Neural crest cell (in vitro differentiated cells): ENCODE data around the gene FBXW11. TPM values are rescaled to one million over a fixed set of nuclear protein-coding genes. Genes with fewer than 3 reads are reported as not detected.

Experiments
- DNase-seq: peaks from one replicate; pipeline ENCODE4 v3.0.0; 2021; ENCODE audit warnings: low read depth, mixed read lengths, low spot score
- H3K27ac Mint-ChIP-seq: one replicate; pipeline ENCODE4 v1.8.0; 2021; ENCODE audit warnings: mild to moderate bottlenecking, mixed read lengths; ENCODE audit not compliant: unreplicated experiment
- H3K27me3 Mint-ChIP-seq: 2 replicates; pipeline ENCODE4 v1.8.0; 2021; ENCODE audit warnings: low read depth, mild to moderate bottlenecking, mixed read lengths
- H3K36me3 Mint-ChIP-seq: 2 replicates; pipeline ENCODE4 v1.8.0; 2021; ENCODE audit warnings: low read depth, mild to moderate bottlenecking, mixed read lengths
- H3K4me1 Mint-ChIP-seq: 2 replicates; pipeline ENCODE4 v1.8.0; 2021; ENCODE audit warnings: mixed read lengths
- H3K4me3 Mint-ChIP-seq: one replicate; pipeline ENCODE4 v1.8.0; 2021; ENCODE audit warnings: mild to moderate bottlenecking, mixed read lengths
- H3K9me3 Mint-ChIP-seq: 2 replicates; pipeline ENCODE4 v1.8.0; 2021; ENCODE audit warnings: mixed read lengths
- CTCF ChIP-seq: fragments of 200-600 bp; sonication (generic); conservative IDR thresholded peaks from 2 replicates; pipeline ENCODE4 v1.5.0; 2021; ENCODE audit warnings: antibody characterized with exemption, mild to moderate bottlenecking
- total RNA-seq: library from RNA; stranded (reverse); gene quantifications from 2 replicates; pipeline ENCODE4 v1.2.1, GENCODE V29; 2021

The FBXW11 gene
- total RNA-seq, 1 donor from 2014 or later: 66.6 TPM

GRCh38 chr5:171953860-171954701 lies 52.4 kb downstream of the FBXW11 start:
- Mint-ChIP-seq H3K27me3 (no peaks in the 10 kb centered on the region), H3K4me1 (peaks cover 41% of the 10 kb centered on the region), H3K27ac (no peak overlapping the region), H3K36me3 (no peaks in the 10 kb centered on the region), H3K4me3 (no peak overlapping the region), H3K9me3 (no peaks in the 10 kb centered on the region)
- DNase-seq: no peak
- TF ChIP-seq CTCF: no peak

GRCh38 chr5:171952021-171952420 lies 54.4 kb downstream of the FBXW11 start:
- TF ChIP-seq CTCF: no peak
- Mint-ChIP-seq H3K36me3 (no peaks in the 10 kb centered on the region), H3K4me3 (no peak overlapping the region), H3K9me3 (no peaks in the 10 kb centered on the region), H3K4me1 (peaks cover 27% of the 10 kb centered on the region), H3K27me3 (no peaks in the 10 kb centered on the region), H3K27ac (no peak overlapping the region)
- DNase-seq: no peak

- Mint-ChIP-seq H3K27me3 (no peaks in the 10 kb centered on the region), H3K9me3 (no peaks in the 10 kb centered on the region), H3K36me3 (no peaks in the 10 kb centered on the region), H3K4me3 (no peak overlapping the region), H3K27ac (no peak overlapping the region), H3K4me1 (peaks cover 25% of the 10 kb centered on the region)
- no peak for DNase-seq
- no peak for TF ChIP-seq CTCF
These were observed 55.2 kb downstream of the FBXW11 start for GRCh38 chr5:171951218-171951617.

- TF ChIP-seq CTCF: peak; percentile 35
- H3K27me3 Mint-ChIP-seq: no peaks in the 10 kb centered on the region
- DNase-seq: no peak
- no peak overlapping the region for H3K27ac Mint-ChIP-seq
- no peaks in the 10 kb centered on the region for H3K9me3 Mint-ChIP-seq
- H3K4me3 Mint-ChIP-seq: no peak overlapping the region
- H3K36me3 Mint-ChIP-seq: peaks cover 3% of the 10 kb centered on the region
- H3K4me1 Mint-ChIP-seq: peaks cover 22% of the 10 kb centered on the region
These were observed 60.2 kb downstream of the FBXW11 start for GRCh38 chr5:171946000-171946781.

- no peak overlapping the region for H3K4me3 Mint-ChIP-seq
- H3K27me3 Mint-ChIP-seq: no peaks in the 10 kb centered on the region
- H3K36me3 Mint-ChIP-seq: peaks cover 3% of the 10 kb centered on the region
- peaks cover 27% of the 10 kb centered on the region for H3K4me1 Mint-ChIP-seq
- H3K27ac Mint-ChIP-seq: no peak overlapping the region
- no peak for DNase-seq
- no peak for TF ChIP-seq CTCF
- no peaks in the 10 kb centered on the region for H3K9me3 Mint-ChIP-seq
These were observed 61.0 kb downstream of the FBXW11 start for GRCh38 chr5:171945476-171945875.
